Superior temporal gyrus (tissue), 1 donor: ENCODE data around the gene HRH2.
A peak's percentile ranks its signal among the peaks of the same experiment; 100 is the strongest.

Source experiments
- DNase-seq: peaks from one replicate; pipeline ENCODE4 v3.0.0-alpha.2; 2016; ENCODE audit errors: extremely low spot score

Gene HRH2

GRCh38 chr5:175675873-175676272 is 18.0 kb downstream of the HRH2 start:
- no peak for DNase-seq

- DNase-seq = no peak
Measured at GRCh38 chr5:175677571-175677970, 19.7 kb downstream of the HRH2 start.

GRCh38 chr5:175678074-175678473 is 20.2 kb downstream of the HRH2 start:
- no peak for DNase-seq

GRCh38 chr5:175679411-175679810 is 21.5 kb downstream of the HRH2 start:
- no peak for DNase-seq

- no peak for DNase-seq
Measured at GRCh38 chr5:175680020-175680419, 22.1 kb downstream of the HRH2 start.

- no peak for DNase-seq
Measured at GRCh38 chr5:175680463-175680862, 22.6 kb downstream of the HRH2 start.

- DNase-seq = peak; percentile 43
Measured at GRCh38 chr5:175681045-175681967, 23.4 kb downstream of the HRH2 start.

- peak; percentile 68 for DNase-seq
Measured at GRCh38 chr5:175681968-175682340, 24.1 kb downstream of the HRH2 start.

- no peak for DNase-seq
Measured at GRCh38 chr5:175682664-175683063, 24.8 kb downstream of the HRH2 start.

GRCh38 chr5:175683231-175683630 is 25.4 kb downstream of the HRH2 start:
- DNase-seq = no peak

GRCh38 chr5:175683921-175684320 is 26.1 kb downstream of the HRH2 start:
- DNase-seq = no peak

GRCh38 chr5:175684931-175685330 is 27.1 kb downstream of the HRH2 start:
- DNase-seq = no peak

- no peak for DNase-seq
Measured at GRCh38 chr5:175685701-175686350, 28.0 kb downstream of the HRH2 start.

GRCh38 chr5:175686396-175686795 is 28.5 kb downstream of the HRH2 start:
- DNase-seq = no peak

GRCh38 chr5:175686826-175687225 is 29.0 kb downstream of the HRH2 start:
- no peak for DNase-seq

- DNase-seq = no peak
Measured at GRCh38 chr5:175687231-175687701, 29.4 kb downstream of the HRH2 start.

- no peak for DNase-seq
Measured at GRCh38 chr5:175688352-175689146, 30.7 kb downstream of the HRH2 start.

- DNase-seq = peak; percentile 61
Measured at GRCh38 chr5:175689147-175689991, 31.5 kb downstream of the HRH2 start.

GRCh38 chr5:175690025-175690424 is 32.2 kb downstream of the HRH2 start:
- DNase-seq = no peak

- DNase-seq = no peak
Measured at GRCh38 chr5:175690586-175690985, 32.7 kb downstream of the HRH2 start.

GRCh38 chr5:175691761-175692160 is 33.9 kb downstream of the HRH2 start:
- no peak for DNase-seq
